Neural progenitor cell (in vitro differentiated cells): ENCODE measurements around the gene HES2.
"Not testable (repeated sequence)": the region's sequence is repeated elsewhere in the genome, so short reads cannot be mapped to it uniquely, and the experiment has no call there.

ENCODE experiments used
- EZH2 ChIP-seq: fragments of 200-600 bp; sonication (generic); IDR thresholded peaks from 2 replicates; pipeline ENCODE4 v1.6.1; 2017; ENCODE audit warnings: antibody characterized with exemption, mild to moderate bottlenecking, moderate library complexity
- EZH2phosphoT487 ChIP-seq: fragments of 200-600 bp; sonication (generic); IDR thresholded peaks from 2 replicates; pipeline ENCODE4 v1.6.1; 2017; ENCODE audit warnings: antibody characterized with exemption
- TF ChIP-seq, protein P1 (sequence below): fragments of 200-600 bp; sonication (generic); IDR thresholded peaks from 2 replicates; pipeline ENCODE4 v1.5.1; 2017; ENCODE audit warnings: antibody characterized with exemption, mild to moderate bottlenecking

DNA sequence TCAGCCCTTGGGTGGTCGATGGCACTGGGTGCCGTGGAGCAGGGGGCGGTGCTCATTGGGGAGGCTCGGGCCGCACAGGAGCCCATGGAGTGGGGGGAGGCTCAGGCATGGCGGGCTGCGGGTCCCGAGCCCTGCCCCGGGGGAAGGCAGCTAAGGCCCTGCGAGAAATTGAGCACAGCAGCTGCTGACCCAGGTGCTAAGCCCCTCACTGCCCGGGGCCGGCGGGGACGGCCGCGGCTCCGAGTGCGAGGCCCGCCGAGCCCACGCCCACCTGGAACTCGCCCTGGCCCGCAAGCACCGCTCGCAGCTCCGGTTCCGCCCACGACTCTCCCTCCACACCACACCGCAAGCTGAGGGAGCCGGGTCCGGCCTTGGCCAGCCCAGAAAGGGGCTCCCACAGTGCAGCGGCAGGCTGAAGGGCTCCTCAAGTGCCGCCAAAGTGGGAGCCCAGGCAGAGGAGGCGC lies 23.9 kb downstream of the HES2 start:
- TF ChIP-seq, protein P1, sequence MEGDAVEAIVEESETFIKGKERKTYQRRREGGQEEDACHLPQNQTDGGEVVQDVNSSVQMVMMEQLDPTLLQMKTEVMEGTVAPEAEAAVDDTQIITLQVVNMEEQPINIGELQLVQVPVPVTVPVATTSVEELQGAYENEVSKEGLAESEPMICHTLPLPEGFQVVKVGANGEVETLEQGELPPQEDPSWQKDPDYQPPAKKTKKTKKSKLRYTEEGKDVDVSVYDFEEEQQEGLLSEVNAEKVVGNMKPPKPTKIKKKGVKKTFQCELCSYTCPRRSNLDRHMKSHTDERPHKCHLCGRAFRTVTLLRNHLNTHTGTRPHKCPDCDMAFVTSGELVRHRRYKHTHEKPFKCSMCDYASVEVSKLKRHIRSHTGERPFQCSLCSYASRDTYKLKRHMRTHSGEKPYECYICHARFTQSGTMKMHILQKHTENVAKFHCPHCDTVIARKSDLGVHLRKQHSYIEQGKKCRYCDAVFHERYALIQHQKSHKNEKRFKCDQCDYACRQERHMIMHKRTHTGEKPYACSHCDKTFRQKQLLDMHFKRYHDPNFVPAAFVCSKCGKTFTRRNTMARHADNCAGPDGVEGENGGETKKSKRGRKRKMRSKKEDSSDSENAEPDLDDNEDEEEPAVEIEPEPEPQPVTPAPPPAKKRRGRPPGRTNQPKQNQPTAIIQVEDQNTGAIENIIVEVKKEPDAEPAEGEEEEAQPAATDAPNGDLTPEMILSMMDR = not testable (repeated sequence)
- not testable (repeated sequence) for TF ChIP-seq EZH2, EZH2phosphoT487
